HPDE6-E6E7 (cell line): ENCODE measurements around the gene POLR2F.
A peak's percentile ranks its signal among the peaks of the same experiment; 100 is the strongest.

Source experiments
- DNase-seq: peaks from one replicate; pipeline ENCODE4 v3.0.0; 2011; ENCODE audit warnings: missing footprints; ENCODE audit errors: extremely low spot score

POLR2F gene

GRCh38 chr22:37982151-37982785, 28.8 kb downstream of the POLR2F start:
- no peak for DNase-seq

GRCh38 chr22:37982938-37983859, 29.7 kb downstream of the POLR2F start:
- DNase-seq, result no peak

GRCh38 chr22:37983860-37984791, 30.6 kb downstream of the POLR2F start, which contains the start of gene SOX10:
Gene SOX10, minus strand, starts transcription at chr22:37984555. Its CDS starts 771 bp downstream, at chr22:37983784.
- DNase-seq, result no peak

GRCh38 chr22:37985050-37985585, 31.6 kb downstream of the POLR2F start:
- no peak for DNase-seq

GRCh38 chr22:37985751-37986281, 32.3 kb downstream of the POLR2F start:
- no peak for DNase-seq

GRCh38 chr22:37986371-37986770, 32.9 kb downstream of the POLR2F start:
- DNase-seq, result no peak

- DNase-seq, result no peak
Observed at GRCh38 chr22:37989146-37990045, 35.9 kb downstream of the POLR2F start.

GRCh38 chr22:37990301-37990700, 36.8 kb downstream of the POLR2F start:
- DNase-seq, result no peak

- no peak for DNase-seq
Observed at GRCh38 chr22:37990862-37991261, 37.4 kb downstream of the POLR2F start.

- no peak for DNase-seq
Observed at GRCh38 chr22:37991731-37992442, 38.4 kb downstream of the POLR2F start.

GRCh38 chr22:37994049-37994448, 40.5 kb downstream of the POLR2F start:
- DNase-seq, result no peak

GRCh38 chr22:37994982-37995381, 41.5 kb downstream of the POLR2F start:
- no peak for DNase-seq

GRCh38 chr22:37995460-37995859, 42.0 kb downstream of the POLR2F start:
- no peak for DNase-seq

GRCh38 chr22:37996079-37996478, 42.6 kb downstream of the POLR2F start:
- no peak for DNase-seq

- no peak for DNase-seq
Observed at GRCh38 chr22:37996515-37997246, 43.2 kb downstream of the POLR2F start.

- no peak for DNase-seq
Observed at GRCh38 chr22:37998543-37998942, 45.0 kb downstream of the POLR2F start.

GRCh38 chr22:37999236-37999635, 45.7 kb downstream of the POLR2F start:
- peak; percentile 40 for DNase-seq

GRCh38 chr22:37999640-38000272, 46.3 kb downstream of the POLR2F start:
- peak; percentile 94 for DNase-seq
